Measurements from ENCODE around the gene EP400.

DNA sequence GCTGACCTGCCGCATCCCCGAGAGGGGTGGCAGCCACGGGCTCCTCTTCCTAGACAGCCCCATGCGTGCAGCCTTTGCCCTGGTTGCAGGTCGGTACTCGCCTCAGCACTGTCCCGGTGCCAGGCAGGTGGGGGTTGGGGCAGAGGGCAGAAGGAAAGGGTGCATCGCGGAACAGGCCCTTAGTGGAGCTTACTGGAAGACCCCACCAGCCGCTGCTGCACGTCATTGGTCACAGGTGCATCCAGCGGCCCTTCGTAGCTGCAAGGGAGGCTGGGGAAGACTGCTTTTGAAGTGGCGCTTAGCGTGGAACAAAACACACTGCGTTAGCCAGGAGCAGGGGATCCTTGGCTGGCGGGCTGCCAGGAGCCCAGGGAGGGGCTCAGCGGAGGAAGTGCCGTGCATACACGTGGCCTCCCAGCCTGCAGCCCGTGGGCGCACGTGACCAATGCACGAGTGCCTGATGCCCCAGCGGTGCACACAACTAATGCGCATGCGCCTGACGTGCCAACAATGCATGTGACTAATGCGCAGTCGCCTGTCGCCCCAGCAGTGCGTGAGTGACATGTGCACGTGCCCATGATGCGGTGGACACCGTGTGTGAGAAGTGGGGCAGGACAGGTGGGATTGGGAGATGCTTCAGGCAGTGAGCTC lies 5.0 kb upstream of the EP400 start:
- TF ChIP-seq POLR2A (IDR thresholded peaks at IDR 0.05; ENCODE audit: low read depth, low read length) (0 out of 2 replicates have a peak, but pooled peaks have one; percentile 33), POLR2AphosphoS5 (IDR thresholded peaks at IDR 0.05; ENCODE audit: low read depth, low read length) (0 out of 2 replicates have a peak, but pooled peaks have one; percentile 47), TAF1 (IDR thresholded peaks at IDR 0.05; ENCODE audit: low read depth, low read length) (no peak)

Data from GM12891 (cell line).